NCI-H510A treated with DMSO at 0.1 percent for 48 hours (cell line): ENCODE measurements around the gene FNDC8.
"Not testable (repeated sequence)": the region's sequence is repeated elsewhere in the genome, so short reads cannot be mapped to it uniquely, and the experiment has no call there.

Experiments
- DNase-seq: peaks from one replicate; lab custom pipeline; 2025; lab: John Stamatoyannopoulos, UW

Gene FNDC8

DNA sequence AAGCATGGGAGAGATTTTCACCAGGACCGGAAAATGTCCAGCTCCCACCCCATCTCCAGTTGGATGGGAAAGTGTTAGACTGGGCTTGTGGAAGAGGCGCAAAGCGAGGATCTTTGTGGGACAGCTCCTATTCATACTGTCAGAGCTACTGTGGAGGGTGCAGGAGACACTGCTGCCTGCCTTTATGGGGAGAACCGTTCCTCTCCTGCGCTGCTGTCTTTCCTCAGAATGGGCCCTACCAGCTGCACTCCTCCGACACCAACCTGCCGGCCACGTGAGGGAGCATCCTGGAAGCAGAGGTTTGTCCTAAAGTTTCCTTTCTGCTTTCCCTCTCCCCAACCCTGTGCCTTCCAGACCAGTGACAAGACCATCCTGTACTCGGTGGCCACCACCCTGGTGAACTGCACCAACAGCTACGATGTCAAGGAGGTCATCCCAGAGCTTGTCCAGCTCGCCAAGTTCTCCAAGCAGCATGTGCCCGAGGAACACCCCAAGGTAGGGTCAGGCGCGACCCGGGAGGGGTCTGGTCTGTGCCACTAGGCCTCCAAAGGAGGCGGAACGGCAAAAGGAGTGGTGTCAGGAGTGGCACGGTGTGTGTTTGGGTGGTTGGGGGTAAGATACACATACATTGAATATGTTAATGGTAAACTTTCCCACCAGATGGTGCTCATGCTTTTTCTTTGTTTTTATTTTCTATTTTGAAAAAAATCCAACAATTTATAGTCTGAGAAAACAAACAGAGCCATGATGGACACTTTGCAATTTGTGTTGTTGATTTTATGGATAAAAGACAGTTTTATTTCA is 49.8 kb downstream of the FNDC8 start:
- DNase-seq, result no peak

DNA sequence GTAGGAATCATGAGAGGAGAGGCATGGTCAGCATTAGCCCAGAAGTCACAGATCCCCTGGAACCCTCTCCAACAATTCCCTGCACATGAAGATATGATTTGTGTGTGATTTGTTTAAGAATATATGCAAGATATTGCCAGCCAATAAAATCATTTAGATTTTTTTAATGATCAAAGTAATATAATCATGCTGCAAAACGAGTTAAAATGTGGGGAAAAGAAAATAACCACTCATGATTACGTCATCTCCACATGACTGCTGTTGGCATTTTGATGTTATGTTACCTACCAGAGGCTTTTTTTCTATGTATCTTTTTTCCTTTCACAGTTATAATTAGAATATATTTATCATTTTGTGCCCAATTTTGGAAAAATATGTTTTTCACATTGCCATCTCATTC is 50.4 kb downstream of the FNDC8 start:
- DNase-seq, result no peak

DNA sequence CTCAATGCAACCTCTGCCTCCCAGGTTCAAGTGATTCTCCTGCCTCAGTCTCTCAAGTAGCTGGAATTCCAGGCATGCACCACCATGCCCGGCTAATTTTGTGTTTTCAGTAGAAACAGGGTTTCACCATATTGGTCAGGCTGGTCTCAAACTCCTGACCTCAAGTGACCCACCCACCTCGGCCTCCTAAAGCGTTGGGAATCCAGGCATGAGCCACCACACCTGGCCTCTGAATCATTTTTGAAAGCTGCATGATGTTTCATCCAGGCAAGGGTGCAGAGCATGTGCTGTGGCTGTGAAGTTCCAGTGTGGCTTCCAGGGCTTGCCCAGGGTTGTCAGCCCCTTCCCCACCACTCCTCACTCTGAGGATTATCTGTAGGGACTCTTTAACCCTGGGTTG is 50.9 kb downstream of the FNDC8 start:
- DNase-seq, result not testable (repeated sequence)

DNA sequence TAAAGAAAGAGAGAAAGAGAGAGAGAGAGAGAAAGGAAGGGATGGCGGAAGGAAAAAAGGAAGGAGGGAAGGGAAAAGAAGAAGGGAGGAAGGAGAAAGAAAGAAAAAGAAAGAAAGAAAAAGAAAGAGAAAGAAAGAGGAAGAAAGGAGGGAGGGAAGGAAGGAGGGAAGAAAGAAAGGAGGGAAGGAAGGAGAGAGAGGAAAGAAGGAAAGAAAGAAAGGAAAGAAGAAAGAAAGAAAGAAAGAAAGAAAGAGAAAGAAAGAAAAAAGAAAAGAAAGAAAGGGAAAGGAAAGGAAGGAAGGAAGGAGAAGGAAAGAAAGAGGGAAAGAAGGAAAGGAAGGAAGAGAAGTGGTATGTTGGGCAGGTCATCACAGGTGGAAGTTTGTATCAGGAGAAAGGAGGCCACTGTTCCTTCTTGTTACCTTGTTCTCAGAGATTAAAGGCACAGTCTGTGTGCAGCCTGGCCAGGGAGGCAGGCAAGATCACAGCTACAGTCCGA is 53.5 kb downstream of the FNDC8 start:
- DNase-seq, result no peak

DNA sequence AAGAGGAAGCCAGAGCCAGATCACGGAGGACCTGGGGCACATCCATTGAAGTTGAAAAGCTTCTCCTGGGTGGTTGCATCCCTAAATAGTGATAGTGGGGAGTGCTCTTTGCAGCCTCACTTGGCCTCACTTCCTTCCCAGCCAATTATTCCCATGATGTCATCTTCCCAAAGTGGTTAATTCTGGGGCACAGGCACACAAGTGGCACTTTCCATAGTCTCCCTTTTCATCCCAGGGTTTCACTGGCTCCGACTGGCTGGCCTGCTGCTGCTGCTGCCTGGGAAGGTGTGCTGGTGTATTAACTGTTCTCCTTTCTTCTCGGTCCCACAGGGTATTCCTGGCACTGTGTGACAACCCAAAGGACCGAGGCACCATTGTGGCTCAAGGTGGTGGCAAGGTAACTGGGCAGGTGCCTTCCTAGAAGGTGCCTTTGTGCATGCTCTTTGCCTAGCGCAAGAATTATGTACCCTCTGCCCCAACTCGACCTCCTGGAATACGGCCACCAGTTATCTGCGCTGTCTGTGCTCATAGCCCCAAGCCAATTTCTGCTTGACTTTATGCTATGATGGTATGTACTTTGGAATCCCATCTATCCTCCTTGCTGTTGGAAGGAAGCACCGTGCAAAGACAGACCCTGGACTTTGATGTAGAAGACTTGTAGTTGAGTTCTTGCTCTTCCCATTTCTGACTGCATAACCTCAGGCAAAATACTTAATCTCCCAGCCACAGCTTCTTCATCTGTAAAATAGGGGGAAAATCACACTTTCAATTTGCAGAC is 54.4 kb downstream of the FNDC8 start:
- no peak for DNase-seq

DNA sequence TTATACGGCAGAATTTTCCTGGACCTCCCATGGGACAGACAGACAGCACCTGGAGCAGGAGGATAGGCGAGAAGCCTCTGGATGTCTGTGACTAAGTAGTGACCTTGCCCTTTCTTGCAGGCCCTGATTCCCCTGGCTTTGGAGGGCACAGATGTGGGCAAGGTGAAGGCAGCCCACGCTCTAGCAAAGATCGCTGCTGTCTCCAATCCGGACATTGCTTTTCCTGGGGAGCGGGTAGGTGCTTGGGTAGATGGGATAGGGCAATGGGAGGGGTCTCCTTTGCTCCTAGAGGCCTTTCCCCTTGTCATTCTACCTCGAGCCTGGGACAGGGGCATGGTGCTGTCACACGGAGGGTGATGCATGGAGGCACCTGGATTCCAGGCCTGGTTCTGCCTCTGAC is 55.5 kb downstream of the FNDC8 start:
- DNase-seq, result no peak

DNA sequence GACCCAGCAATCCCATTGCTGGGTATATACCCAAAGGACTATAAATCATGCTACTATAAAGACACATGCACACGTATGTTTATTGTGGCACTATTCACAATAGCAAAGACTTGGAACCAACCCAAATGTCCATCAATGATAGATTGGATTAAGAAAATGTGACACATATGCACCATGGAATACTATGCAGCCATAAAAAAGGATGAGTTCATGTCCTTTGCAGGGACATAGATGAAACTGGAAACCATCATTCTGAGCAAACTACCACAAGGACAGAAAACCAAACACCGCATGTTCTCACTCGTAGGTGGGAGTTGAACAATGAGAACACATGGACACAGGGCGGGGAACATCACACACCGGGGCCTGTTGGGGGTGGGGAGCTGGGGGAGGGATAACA is 58.0 kb downstream of the FNDC8 start:
- not testable (repeated sequence) for DNase-seq
